Naive thymus-derived CD4-positive, alpha-beta T cell (primary cell): ENCODE measurements around the gene RBM39. TPM values are rescaled to one million over a fixed set of nuclear protein-coding genes. Genes with fewer than 3 reads are reported as not detected.

Source experiments
- ATAC-seq: fragments of 150-1000 bp; cut with Tn5 transposase; 2 replicates; pipeline ENCODE4 v1.10.0; 2021; ENCODE audit warnings: mild to moderate bottlenecking, moderate library complexity
- CTCF ChIA-PET: fragments of 350-600 bp; sonication (Branson Sonifier 250); formaldehyde crosslinking; loops from one replicate; lab custom pipeline; 2021; ENCODE audit warnings: antibody characterized with exemption; lab: Charles Lee
- POLR2A ChIA-PET: fragments of 350-600 bp; sonication (Branson Sonifier 250); formaldehyde crosslinking; loops from one replicate; lab custom pipeline; 2021; ENCODE audit warnings: antibody characterized with exemption, inconsistent platforms; lab: Charles Lee
- DNase-seq, 9 donors: peaks; one replicate each; pipeline versions ENCODE4 v3.0.0 to v3.0.0-alpha.2; 2020 to 2022; ENCODE audit warnings: mixed read lengths in 1 of 9
- H3K27ac ChIP-seq: one replicate; pipeline ENCODE4 v1.7.0; 2013; ENCODE audit warnings: mild to moderate bottlenecking, low read depth, low read length, moderate library complexity
- H3K27me3 ChIP-seq, 2 donors: one replicate each; pipeline ENCODE4 v1.7.0; 2013; ENCODE audit warnings: low read length in 2 of 2, mild to moderate bottlenecking in 2 of 2, moderate library complexity in 2 of 2; ENCODE audit not compliant: control insufficient read depth in 2 of 2, insufficient read depth in 2 of 2
- H3K36me3 ChIP-seq, 3 experiments: 1 replicate in 2 of 3; 2 replicates in 1 of 3; pipeline ENCODE4 v1.7.0; 2013; ENCODE audit warnings: low read length in 3 of 3, mild to moderate bottlenecking in 3 of 3, moderate library complexity in 1 of 3; ENCODE audit not compliant: insufficient read depth in 3 of 3, control insufficient read depth in 2 of 3
- H3K4me1 ChIP-seq, 2 donors: one replicate each; pipeline ENCODE4 v1.7.0; 2013; ENCODE audit warnings: low read length in 2 of 2, mild to moderate bottlenecking in 2 of 2, moderate library complexity in 1 of 2; ENCODE audit not compliant: control insufficient read depth in 2 of 2, insufficient read depth in 2 of 2
- H3K4me3 ChIP-seq: 2 replicates; pipeline ENCODE4 v1.7.0; 2013; ENCODE audit warnings: mild to moderate bottlenecking, low read length
- H3K9me3 ChIP-seq, 3 experiments: 1 replicate in 2 of 3; 2 replicates in 1 of 3; pipeline ENCODE4 v1.7.0; 2013; ENCODE audit warnings: low read length in 3 of 3; ENCODE audit not compliant: control insufficient read depth in 2 of 3
- H3K27ac Mint-ChIP-seq, 9 donors: one replicate each; pipeline ENCODE4 v1.8.0; 2020 to 2022; ENCODE audit warnings: mixed read lengths in 9 of 9, mild to moderate bottlenecking in 8 of 9, moderate library complexity in 5 of 9, inconsistent platforms in 2 of 9
- H3K27me3 Mint-ChIP-seq, 5 donors: one replicate each; pipeline ENCODE4 v1.8.0; 2021 to 2022; ENCODE audit warnings: mixed read lengths in 5 of 5, mild to moderate bottlenecking in 1 of 5
- H3K36me3 Mint-ChIP-seq, 5 donors: one replicate each; pipeline ENCODE4 v1.8.0; 2020 to 2022; ENCODE audit warnings: mixed read lengths in 5 of 5, mild to moderate bottlenecking in 3 of 5, inconsistent platforms in 1 of 5
- H3K4me1 Mint-ChIP-seq, 7 donors: one replicate each; pipeline ENCODE4 v1.8.0; 2020 to 2022; ENCODE audit warnings: mixed read lengths in 7 of 7, mild to moderate bottlenecking in 3 of 7, inconsistent platforms in 1 of 7
- H3K4me3 Mint-ChIP-seq, 10 donors: one replicate each; pipeline ENCODE4 v1.8.0; 2020 to 2022; ENCODE audit warnings: mild to moderate bottlenecking in 10 of 10, mixed read lengths in 10 of 10, moderate library complexity in 6 of 10, inconsistent platforms in 2 of 10
- H3K9me3 Mint-ChIP-seq, 11 donors: one replicate each; pipeline ENCODE4 v1.8.0; 2020 to 2022; ENCODE audit warnings: mixed read lengths in 11 of 11, mild to moderate bottlenecking in 4 of 11, inconsistent platforms in 1 of 11, moderate library complexity in 1 of 11
- intact Hi-C, 2 donors: fragments of 100-400 bp; cut with micrococcal nuclease; formaldehyde crosslinking; loops; one replicate each; pipeline ENCODE4 v1.15.1; 2023
- polyA plus RNA-seq, 2 donors: library from polyadenylated mRNA; unstranded; fragments of 300-500 nt; fragmentation: Illumina TruSeq; gene quantifications; one replicate each; pipeline ENCODE4 v1.2.3, GENCODE V29; 2021
- total RNA-seq, 6 experiments: library from RNA in 5 of 6; stranded (reverse) in 5 of 6; gene quantifications; 1 replicate in 5 of 6; 2 replicates in 1 of 6; pipeline ENCODE4 v1.2.3 and lab custom pipeline; 2021 to 2026

The RBM39 gene
- total and polyA plus RNA-seq, 7 experiments from 2014 or later: 100 to 1,041 (median 690) TPM

- H3K9me3 Mint-ChIP-seq: peaks cover 0 to 3% (median 0%) of the 10 kb centered on the region in 11 donors
- ChIA-PET POLR2A (interaction anchor here (0.6 to 18.2 kb wide), 4 partner anchors 8 to 177 kb away, joined by 3 to 733 read pairs (median 4); partner anchors contain the start of genes CPNE1, RBM12 and RBM39), CTCF (interaction anchor here (0.6 to 1.1 kb wide), 3 partner anchors 9 to 158 kb away, joined by 3 read pairs; no protein-coding TSS in a partner anchor)
- Histone ChIP-seq H3K4me3 (no peak overlapping the region), H3K9me3 (no peaks in the 10 kb centered on the region), H3K27ac (peak overlapping the region; percentile 50), H3K4me1 (peaks cover 39 to 43% of the 10 kb centered on the region in 2 donors), H3K36me3 (peaks cover 0 to 21% (median 6%) of the 10 kb centered on the region in 3 experiments), H3K27me3 (no peaks in the 10 kb centered on the region)
- peak overlapping the region in 9 of 10 donors; percentile 38 to 96 (median 64) for H3K4me3 Mint-ChIP-seq
- ATAC-seq (no peak), DNase-seq (no peak)
- peaks cover 38 to 83% (median 66%) of the 10 kb centered on the region in 7 donors for H3K4me1 Mint-ChIP-seq
- H3K27me3 Mint-ChIP-seq: no peaks in the 10 kb centered on the region
- H3K36me3 Mint-ChIP-seq: peaks cover 0 to 23% (median 14%) of the 10 kb centered on the region in 5 donors
- intact Hi-C loops: loop anchor here in 1 of 2 donors (10.0 kb wide), 1 partner anchor 52 kb away; no protein-coding TSS in a partner anchor
- H3K27ac Mint-ChIP-seq: peak overlapping the region; percentile 20 to 95 (median 86)
Measured at GRCh38 chr20:35776513-35777101, 34.5 kb upstream of the RBM39 start.

- ChIA-PET POLR2A (interaction anchor here (18.2 kb wide), 1 partner anchor 33 kb away, joined by 733 read pairs; the partner anchor contains the start of gene RBM39), CTCF (interaction anchor here (0.8 to 1.1 kb wide), 3 partner anchors 57 to 116 kb away, joined by 3 read pairs; no protein-coding TSS in a partner anchor)
- Histone ChIP-seq H3K27ac (peak overlapping the region; percentile 98), H3K4me1 (peaks cover 60 to 64% of the 10 kb centered on the region in 2 donors), H3K9me3 (no peaks in the 10 kb centered on the region), H3K27me3 (no peaks in the 10 kb centered on the region), H3K4me3 (no peak overlapping the region), H3K36me3 (peaks cover 0 to 12% (median 6%) of the 10 kb centered on the region in 3 experiments)
- H3K27me3 Mint-ChIP-seq: no peaks in the 10 kb centered on the region
- intact Hi-C loops: loop anchor here (2.0 to 10.0 kb wide), 3 partner anchors 22 to 232 kb away; partner anchors contain the start of gene ERGIC3 (in 1 of the 2)
- ATAC-seq (no peak), DNase-seq (no peak)
- peaks cover 0 to 6% (median 0%) of the 10 kb centered on the region in 11 donors for H3K9me3 Mint-ChIP-seq
- peak overlapping the region; percentile 25 to 100 (median 95) for H3K27ac Mint-ChIP-seq
- H3K4me1 Mint-ChIP-seq: peaks cover 42 to 85% (median 65%) of the 10 kb centered on the region in 7 donors
- peak overlapping the region; percentile 84 to 97 (median 94) for H3K4me3 Mint-ChIP-seq
- peaks cover 0 to 19% (median 14%) of the 10 kb centered on the region in 5 donors for H3K36me3 Mint-ChIP-seq
Measured at GRCh38 chr20:35774391-35774790, 32.3 kb upstream of the RBM39 start.

GRCh38 chr20:35773154-35773751, 31.2 kb upstream of the RBM39 start:
- peak overlapping the region; percentile 88 to 100 (median 98) for H3K27ac Mint-ChIP-seq
- CTCF ChIA-PET: interaction anchor here (6.3 kb wide), 1 partner anchor 30 kb away, joined by 58 read pairs; the partner anchor contains the start of gene RBM39

GRCh38 chr20:35772563-35773058, 30.6 kb upstream of the RBM39 start:
- Histone ChIP-seq H3K27me3 (no peaks in the 10 kb centered on the region), H3K9me3 (no peaks in the 10 kb centered on the region), H3K4me3 (peak overlapping the region; percentile 59), H3K4me1 (peaks cover 76 to 78% of the 10 kb centered on the region in 2 donors), H3K36me3 (peaks cover 0 to 7% (median 6%) of the 10 kb centered on the region in 3 experiments), H3K27ac (peak overlapping the region; percentile 98)
- H3K36me3 Mint-ChIP-seq: peaks cover 0 to 19% (median 11%) of the 10 kb centered on the region in 5 donors
- ChIA-PET POLR2A (interaction anchor here (0.6 to 18.2 kb wide), 11 partner anchors 8 to 157 kb away, joined by 3 to 733 read pairs (median 5); partner anchors contain the start of genes CPNE1, NFS1, RBM12 and RBM39), CTCF (interaction anchor here (0.6 to 6.3 kb wide), 3 partner anchors 29 to 1409 kb away, joined by 3 to 58 read pairs (median 6); partner anchors contain the start of genes ITCH, RBM39 and SCAND1)
- DNase-seq: peak in 1 of 9 donors; percentile 21
- no peak for ATAC-seq
- peak overlapping the region; percentile 88 to 100 (median 98) for H3K27ac Mint-ChIP-seq
- peaks cover 0 to 6% (median 0%) of the 10 kb centered on the region in 11 donors for H3K9me3 Mint-ChIP-seq
- peak overlapping the region; percentile 84 to 97 (median 94) for H3K4me3 Mint-ChIP-seq
- H3K4me1 Mint-ChIP-seq: peaks cover 56 to 88% (median 76%) of the 10 kb centered on the region in 7 donors
- H3K27me3 Mint-ChIP-seq: no peaks in the 10 kb centered on the region
- intact Hi-C loops: loop anchor here (1.0 to 10.0 kb wide), 5 partner anchors 48 to 230 kb away; partner anchors contain the start of genes NFS1 (in 2 of the 2), ROMO1 (in 2 of the 2), SCAND1 (in 2 of the 2) and ERGIC3 (in 1 of the 2)

More at GRCh38 chr20:35773154-35773751, 31.2 kb upstream of the RBM39 start:
- Mint-ChIP-seq H3K4me3 (peak overlapping the region; percentile 84 to 97 (median 94)), H3K27me3 (no peaks in the 10 kb centered on the region), H3K9me3 (peaks cover 0 to 6% (median 0%) of the 10 kb centered on the region in 11 donors), H3K36me3 (peaks cover 0 to 17% (median 11%) of the 10 kb centered on the region in 5 donors), H3K4me1 (peaks cover 51 to 88% (median 71%) of the 10 kb centered on the region in 7 donors)
- ATAC-seq: no peak
- Histone ChIP-seq H3K27me3 (no peaks in the 10 kb centered on the region), H3K36me3 (peaks cover 0 to 7% (median 6%) of the 10 kb centered on the region in 3 experiments), H3K4me3 (peak overlapping the region; percentile 59), H3K4me1 (peaks cover 71 to 75% of the 10 kb centered on the region in 2 donors), H3K9me3 (no peaks in the 10 kb centered on the region), H3K27ac (peak overlapping the region; percentile 98)
- peak in 5 of 9 donors; percentile 33 to 50 (median 36) for DNase-seq
- intact Hi-C loops: loop anchor here (2.0 to 10.0 kb wide), 3 partner anchors 48 to 231 kb away; partner anchors contain the start of genes NFS1 (in 2 of the 2), ROMO1 (in 2 of the 2) and ERGIC3 (in 1 of the 2)
- POLR2A ChIA-PET: interaction anchor here (1.0 to 18.2 kb wide), 5 partner anchors 22 to 109 kb away, joined by 4 to 733 read pairs (median 9); partner anchors contain the start of genes CPNE1, NFS1, RBM12 and RBM39

GRCh38 chr20:35771689-35772562, 29.9 kb upstream of the RBM39 start, which contains the start of gene PHF20:
PHF20 (plus strand) TSS chr20:35772015; CDS start chr20:35801523, 29,508 bp downstream.
- peaks cover 52 to 88% (median 74%) of the 10 kb centered on the region in 7 donors for H3K4me1 Mint-ChIP-seq
- peaks cover 0 to 6% (median 0%) of the 10 kb centered on the region in 11 donors for H3K9me3 Mint-ChIP-seq
- H3K4me3 Mint-ChIP-seq: peak within 1 kb of the TSS; percentile 84 to 97 (median 94)
- peaks cover 76 to 78% of the 10 kb centered on the region in 2 donors for H3K4me1 ChIP-seq
- peak within 1 kb of the TSS; percentile 59 for H3K4me3 ChIP-seq
- H3K27me3 Mint-ChIP-seq: no peaks in the 10 kb centered on the region
- DNase-seq: peak; percentile 98 to 100 (median 99)
- H3K36me3 ChIP-seq: peaks cover 0 to 7% (median 6%) of the 10 kb centered on the region in 3 experiments
- ATAC-seq: peak; percentile 90
- H3K27me3 ChIP-seq: no peaks in the 10 kb centered on the region
- ChIA-PET POLR2A (interaction anchor here (0.6 to 18.2 kb wide), 22 partner anchors 9 to 281 kb away, joined by 3 to 733 read pairs (median 4); partner anchors contain the start of genes CPNE1, NFS1, RBM12 and RBM39), CTCF (interaction anchor here (0.6 to 6.3 kb wide), 6 partner anchors 21 to 1409 kb away, joined by 3 to 58 read pairs (median 4); partner anchors contain the start of genes ITCH, RBM39 and SCAND1)
- H3K27ac Mint-ChIP-seq: peak within 1 kb of the TSS; percentile 96 to 100 (median 100)
- no peaks in the 10 kb centered on the region for H3K9me3 ChIP-seq
- peaks cover 0 to 19% (median 8%) of the 10 kb centered on the region in 5 donors for H3K36me3 Mint-ChIP-seq
- intact Hi-C loops: loop anchor here (1.0 to 10.0 kb wide), 8 partner anchors 30 to 317 kb away; partner anchors contain the start of genes CPNE1 (in 2 of the 2), NFS1 (in 2 of the 2), RBM12 (in 2 of the 2) and RBM39 (in 2 of the 2)
- peak within 1 kb of the TSS; percentile 98 for H3K27ac ChIP-seq
